IMR-90 (cell line): Measurements from ENCODE around the gene DUSP14. TPM values are rescaled to one million over a fixed set of nuclear protein-coding genes. Genes with fewer than 3 reads are reported as not detected.

Experiments
- ATAC-seq: fragments of 200-7000 bp; cut with Tn5 transposase; 2 replicates; pipeline ENCODE4 v1.9.1; 2020; ENCODE audit warnings: low read depth, mild to moderate bottlenecking, moderate library complexity
- BruUV-seq: library from RNA; stranded (reverse); fragments of 400-500 nt; replicated peaks from 2 replicates; lab custom pipeline; 2021; lab: Mats Ljungman, UMichigan
- CTCF ChIA-PET: fragments of 300-600 bp; formaldehyde crosslinking; extraction: SDS; loops from one replicate; lab custom pipeline; 2021; ENCODE audit warnings: antibody characterized with exemption; lab: Yijun Ruan, JAX
- POLR2A ChIA-PET: fragments of 300-600 bp; sonication (Branson Sonifier 250); formaldehyde crosslinking; loops from one replicate; lab custom pipeline; 2022; ENCODE audit warnings: antibody characterized with exemption; ENCODE audit not compliant: unreplicated experiment; lab: Charles Lee
- DNase-seq: peaks from one replicate; pipeline ENCODE4 v3.0.0; 2013
- H2AFZ ChIP-seq: replicated peaks from 2 replicates; pipeline ENCODE3; 2013; ENCODE audit warnings: low read length, mild to moderate bottlenecking; ENCODE audit not compliant: poor library complexity
- H2AK5ac ChIP-seq: 2 replicates; pipeline ENCODE4 v1.6.1; 2013; ENCODE audit warnings: low read depth, low read length, inconsistent platforms
- H2AK9ac ChIP-seq: replicated peaks from 2 replicates; pipeline ENCODE3; 2013; ENCODE audit warnings: mild to moderate bottlenecking, low read depth, low read length, moderate library complexity; ENCODE audit not compliant: poor library complexity
- H2BK120ac ChIP-seq: 2 replicates; pipeline ENCODE4 v1.6.1; 2013; ENCODE audit warnings: low read depth, low read length, inconsistent platforms
- H2BK15ac ChIP-seq: 3 replicates; pipeline ENCODE4 v1.6.1; 2013; ENCODE audit warnings: low read depth, low read length, inconsistent platforms
- H2BK20ac ChIP-seq: 2 replicates; pipeline ENCODE4 v1.6.1; 2013; ENCODE audit warnings: low read depth, mild to moderate bottlenecking, inconsistent platforms, low read length, moderate library complexity
- H2BK5ac ChIP-seq: 2 replicates; pipeline ENCODE4 v1.6.1; 2013; ENCODE audit warnings: mild to moderate bottlenecking, low read depth, low read length, inconsistent platforms; ENCODE audit not compliant: poor library complexity, severe bottlenecking
- H3K14ac ChIP-seq: replicated peaks from 2 replicates; pipeline ENCODE4 v1.6.1; 2013; ENCODE audit warnings: low read depth, low read length, inconsistent platforms
- H3K18ac ChIP-seq: 2 replicates; pipeline ENCODE4 v1.6.1; 2013; ENCODE audit warnings: low read depth, low read length, control low read depth
- H3K23ac ChIP-seq: 2 replicates; pipeline ENCODE4 v1.6.1; 2013; ENCODE audit warnings: low read depth, low read length, inconsistent platforms
- H3K27ac ChIP-seq: 2 replicates; pipeline ENCODE4 v1.5.1; 2013; ENCODE audit warnings: mild to moderate bottlenecking, control low read depth, low read length; ENCODE audit not compliant: insufficient read depth
- H3K27me3 ChIP-seq: 2 replicates; pipeline ENCODE4 v1.6.1; 2013; ENCODE audit warnings: low read length; ENCODE audit not compliant: control insufficient read depth, insufficient read depth
- H3K36me3 ChIP-seq: 2 replicates; pipeline ENCODE4 v1.6.1; 2013; ENCODE audit warnings: low read length, mixed read lengths; ENCODE audit not compliant: control insufficient read depth, insufficient read depth
- H3K4ac ChIP-seq: 2 replicates; pipeline ENCODE4 v1.6.1; 2013; ENCODE audit warnings: low read depth, low read length, inconsistent platforms
- H3K4me1 ChIP-seq: 2 replicates; pipeline ENCODE4 v1.6.1; 2013; ENCODE audit warnings: low read length, mixed read lengths; ENCODE audit not compliant: control insufficient read depth, insufficient read depth
- H3K4me2 ChIP-seq: 2 replicates; pipeline ENCODE4 v1.6.1; 2013; ENCODE audit warnings: low read depth, mild to moderate bottlenecking, control low read depth, low read length, moderate library complexity
- H3K4me3 ChIP-seq: 2 replicates; pipeline ENCODE4 v1.5.1; 2013; ENCODE audit warnings: low read depth, mild to moderate bottlenecking, control low read depth, low read length, moderate library complexity; ENCODE audit not compliant: insufficient read depth
- H3K56ac ChIP-seq: 2 replicates; pipeline ENCODE4 v1.6.1; 2013; ENCODE audit warnings: low read length, inconsistent platforms; ENCODE audit not compliant: insufficient read depth; ENCODE audit errors: extremely low read depth
- H3K79me1 ChIP-seq, 2 experiments: 2 replicates each; pipeline ENCODE4 v1.6.1; 2013; ENCODE audit warnings: low read length in 2 of 2, inconsistent platforms in 1 of 2, low read depth in 1 of 2
- H3K9ac ChIP-seq: 2 replicates; pipeline ENCODE4 v1.6.1; 2013; ENCODE audit warnings: low read depth, low read length, control low read depth
- H3K9me1 ChIP-seq: 2 replicates; pipeline ENCODE4 v1.6.1; 2013; ENCODE audit warnings: low read length, inconsistent platforms; ENCODE audit not compliant: insufficient read depth
- H3K9me3 ChIP-seq: 2 replicates; pipeline ENCODE4 v1.6.1; 2013; ENCODE audit warnings: low read length; ENCODE audit not compliant: control insufficient read depth, insufficient read depth
- H4K20me1 ChIP-seq: 2 replicates; pipeline ENCODE4 v1.6.1; 2013; ENCODE audit warnings: low read length, inconsistent platforms; ENCODE audit not compliant: insufficient read depth
- H4K5ac ChIP-seq: 2 replicates; pipeline ENCODE4 v1.6.1; 2013; ENCODE audit warnings: mild to moderate bottlenecking, low read depth, low read length, control low read depth
- H4K8ac ChIP-seq, 2 experiments: 2 replicates each; pipeline ENCODE4 v1.6.1; 2013; ENCODE audit warnings: low read depth in 2 of 2, low read length in 2 of 2, control low read depth in 1 of 2, inconsistent platforms in 1 of 2
- H4K91ac ChIP-seq: 2 replicates; pipeline ENCODE4 v1.6.1; 2013; ENCODE audit warnings: low read depth, low read length, inconsistent platforms; ENCODE audit not compliant: insufficient read depth
- BHLHE40 ChIP-seq: fragments of 150-350 bp; IDR thresholded peaks from 2 replicates; pipeline ENCODE4 v1.6.1; 2016; ENCODE audit warnings: mild to moderate bottlenecking, low read depth, low read length
- CEBPB ChIP-seq: IDR thresholded peaks from 2 replicates; pipeline ENCODE4 v1.6.1; 2012; ENCODE audit warnings: low read depth, low read length, improper control_type of control experiment
- CHD1 ChIP-seq: IDR thresholded peaks from 2 replicates; pipeline ENCODE4 v1.6.1; 2012; ENCODE audit warnings: low read depth, low read length, improper control_type of control experiment
- CTCF ChIP-seq: conservative IDR thresholded peaks from 2 replicates; pipeline ENCODE4 v1.5.1; 2012; ENCODE audit warnings: mild to moderate bottlenecking, low read depth, low read length, improper control_type of control experiment
- FOS ChIP-seq: fragments of 150-350 bp; IDR thresholded peaks from 2 replicates; pipeline ENCODE4 v1.6.1; 2016; ENCODE audit warnings: low read depth, low read length
- MAFK ChIP-seq: IDR thresholded peaks from 2 replicates; pipeline ENCODE4 v1.6.1; 2012; ENCODE audit warnings: low read depth, low read length, improper control_type of control experiment
- MAZ ChIP-seq: IDR thresholded peaks from 2 replicates; pipeline ENCODE4 v1.6.1; 2012; ENCODE audit warnings: low read depth, mild to moderate bottlenecking, low read length, improper control_type of control experiment, moderate library complexity, borderline replicate concordance
- MXI1 ChIP-seq: IDR thresholded peaks from 2 replicates; pipeline ENCODE4 v1.6.1; 2012; ENCODE audit warnings: low read depth, mild to moderate bottlenecking, low read length, moderate library complexity, borderline replicate concordance
- NFE2L2 ChIP-seq: fragments of 150-350 bp; IDR thresholded peaks from 2 replicates; pipeline ENCODE4 v1.6.1; 2016; ENCODE audit warnings: low read depth, mild to moderate bottlenecking, low read length
- POLR2A ChIP-seq: IDR thresholded peaks from 2 replicates; pipeline ENCODE4 v1.6.1; 2012; ENCODE audit warnings: mild to moderate bottlenecking, low read depth, low read length
- RAD21 ChIP-seq: IDR thresholded peaks from 2 replicates; pipeline ENCODE4 v1.6.1; 2012; ENCODE audit warnings: low read length, improper control_type of control experiment
- RCOR1 ChIP-seq: IDR thresholded peaks from 2 replicates; pipeline ENCODE4 v1.6.1; 2012; ENCODE audit warnings: mild to moderate bottlenecking, low read length, improper control_type of control experiment; ENCODE audit not compliant: insufficient replicate concordance
- RFX5 ChIP-seq: IDR thresholded peaks from 2 replicates; pipeline ENCODE4 v1.8.0; 2012; ENCODE audit warnings: low read depth, mild to moderate bottlenecking, low read length, moderate library complexity
- SMC3 ChIP-seq: fragments of 150-350 bp; IDR thresholded peaks from 2 replicates; pipeline ENCODE4 v1.6.1; 2016; ENCODE audit warnings: low read depth, mild to moderate bottlenecking, antibody characterized with exemption, low read length, moderate library complexity
- WGBS, 2 experiments: methylation state at CpG; one replicate each; pipeline versions ENCODE4 v1.1.5 to v1.1.7; 2013; ENCODE audit warnings: missing lambda C conversion rate in 2 of 2; ENCODE audit not compliant: insufficient read length in 1 of 2; ENCODE audit errors: extremely low coverage in 2 of 2; 5-methylcytosine and 5-hydroxymethylcytosine counted together
- dilution Hi-C: fragments of 300-500 bp; cut with HindIII; formaldehyde crosslinking; loops from one replicate; pipeline ENCODE4 v1.14.3; 2018; ENCODE audit warnings: low sequenced_read_pairs; ENCODE audit not compliant: unreplicated experiment
- in situ Hi-C: fragments of 300-500 bp; cut with MboI; formaldehyde crosslinking; loops from 3 replicates; pipeline ENCODE4 v1.14.3; 2019; ENCODE audit warnings: low sequenced_read_pairs, inconsistent platforms, mixed read lengths
- intact Hi-C: fragments of 100-400 bp; cut with micrococcal nuclease; formaldehyde crosslinking; loops from 2 replicates; pipeline ENCODE4 v1.10.0; 2022
- polyA plus RNA-seq, 3 experiments: library from polyadenylated mRNA; depleted of rRNA; stranded (reverse); fragments of >200 nt; gene quantifications; 2 replicates each; pipeline ENCODE4 v1.2.3, GENCODE V29; 2012; ENCODE audit warnings: low replicate concordance in 1 of 3
- total RNA-seq: library from RNA; depleted of rRNA; stranded (reverse); fragments of >200 nt; gene quantifications from 2 replicates; pipeline ENCODE4 v1.2.3, GENCODE V29; 2012
- TF ChIP-seq, protein P1 (sequence below): fragments of 150-350 bp; IDR thresholded peaks from 2 replicates; pipeline ENCODE4 v1.6.1; 2017; ENCODE audit warnings: mild to moderate bottlenecking, antibody characterized with exemption, low read length, low read depth
- TF ChIP-seq, protein P2 (sequence below): fragments of 150-350 bp; IDR thresholded peaks from 2 replicates; pipeline ENCODE4 v1.6.1; 2016; ENCODE audit warnings: low read depth, mild to moderate bottlenecking, low read length, moderate library complexity, borderline replicate concordance

DUSP14 gene
- total and polyA plus RNA-seq, 2 of the 4 experiments (the other 2 are of a cell fraction) = 97.5 to 127 TPM

GRCh38 chr17:37547986-37548385 is 58.3 kb downstream of the DUSP14 start:
- Histone ChIP-seq H4K91ac (no peak overlapping the region), H3K4me1 (no peaks in the 10 kb centered on the region), H2BK120ac (no peak overlapping the region), H4K5ac (no peak overlapping the region), H4K8ac (no peak overlapping the region), H3K9ac (no peak overlapping the region), H3K56ac (no peak overlapping the region), H3K23ac (no peak overlapping the region), H2BK20ac (no peak overlapping the region), H3K4ac (no peak overlapping the region), H3K9me3 (no peaks in the 10 kb centered on the region), H4K20me1 (no peaks in the 10 kb centered on the region), H3K36me3 (peaks cover 4% of the 10 kb centered on the region), H2AK5ac (no peak overlapping the region), H3K18ac (no peak overlapping the region), H3K79me1 (peaks cover 25 to 48% of the 10 kb centered on the region in 2 experiments), H3K14ac (no peak overlapping the region), H2BK5ac (no peak overlapping the region), H3K4me3 (no peak overlapping the region), H3K4me2 (no peak overlapping the region), H3K27ac (no peak overlapping the region), H3K9me1 (peaks cover 4% of the 10 kb centered on the region), H3K27me3 (no peaks in the 10 kb centered on the region), H2AFZ (no peak overlapping the region), H2BK15ac (no peak overlapping the region), H2AK9ac (no peak overlapping the region)
- ATAC-seq (no peak), DNase-seq (no peak)
- WGBS, 2 experiments = no CpG with 5 or more reads among the region's 1 CpG
- CTCF ChIA-PET = interaction anchor here (1.0 kb wide), 1 partner anchor 44 kb away, joined by 3 read pairs; no protein-coding TSS in a partner anchor
- BruUV-seq = no TSS peak
- no peak for TF ChIP-seq NFE2L2
- no peak for TF ChIP-seq SMC3
- TF ChIP-seq POLR2A = no peak
- TF ChIP-seq CEBPB = no peak
- TF ChIP-seq CHD1 = no peak
- no peak for TF ChIP-seq BHLHE40
- no peak for TF ChIP-seq RCOR1
- TF ChIP-seq RFX5 = no peak
- TF ChIP-seq MAZ = no peak
- no peak for TF ChIP-seq MXI1
- TF ChIP-seq RAD21 = no peak
- TF ChIP-seq, protein P1, sequence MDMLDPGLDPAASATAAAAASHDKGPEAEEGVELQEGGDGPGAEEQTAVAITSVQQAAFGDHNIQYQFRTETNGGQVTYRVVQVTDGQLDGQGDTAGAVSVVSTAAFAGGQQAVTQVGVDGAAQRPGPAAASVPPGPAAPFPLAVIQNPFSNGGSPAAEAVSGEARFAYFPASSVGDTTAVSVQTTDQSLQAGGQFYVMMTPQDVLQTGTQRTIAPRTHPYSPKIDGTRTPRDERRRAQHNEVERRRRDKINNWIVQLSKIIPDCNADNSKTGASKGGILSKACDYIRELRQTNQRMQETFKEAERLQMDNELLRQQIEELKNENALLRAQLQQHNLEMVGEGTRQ = no peak
- no peak for TF ChIP-seq MAFK
- TF ChIP-seq, protein P2, sequence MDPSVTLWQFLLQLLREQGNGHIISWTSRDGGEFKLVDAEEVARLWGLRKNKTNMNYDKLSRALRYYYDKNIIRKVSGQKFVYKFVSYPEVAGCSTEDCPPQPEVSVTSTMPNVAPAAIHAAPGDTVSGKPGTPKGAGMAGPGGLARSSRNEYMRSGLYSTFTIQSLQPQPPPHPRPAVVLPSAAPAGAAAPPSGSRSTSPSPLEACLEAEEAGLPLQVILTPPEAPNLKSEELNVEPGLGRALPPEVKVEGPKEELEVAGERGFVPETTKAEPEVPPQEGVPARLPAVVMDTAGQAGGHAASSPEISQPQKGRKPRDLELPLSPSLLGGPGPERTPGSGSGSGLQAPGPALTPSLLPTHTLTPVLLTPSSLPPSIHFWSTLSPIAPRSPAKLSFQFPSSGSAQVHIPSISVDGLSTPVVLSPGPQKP = no peak
- TF ChIP-seq CTCF = no peak
- TF ChIP-seq FOS = no peak
- in situ Hi-C loops = no loop called here
- POLR2A ChIA-PET = no interaction called here
- dilution Hi-C loops = no loop called here
- intact Hi-C loops = loop anchor here (10.0 kb wide), 1 partner anchor 47 kb away; no protein-coding TSS in a partner anchor
